Measurements from ENCODE around the gene XXYLT1. TPM values are rescaled to one million over a fixed set of nuclear protein-coding genes. Genes with fewer than 3 reads are reported as not detected.

Gene XXYLT1
- total RNA-seq, 1 donor from 2014 or later, result 22.3 TPM

DNA sequence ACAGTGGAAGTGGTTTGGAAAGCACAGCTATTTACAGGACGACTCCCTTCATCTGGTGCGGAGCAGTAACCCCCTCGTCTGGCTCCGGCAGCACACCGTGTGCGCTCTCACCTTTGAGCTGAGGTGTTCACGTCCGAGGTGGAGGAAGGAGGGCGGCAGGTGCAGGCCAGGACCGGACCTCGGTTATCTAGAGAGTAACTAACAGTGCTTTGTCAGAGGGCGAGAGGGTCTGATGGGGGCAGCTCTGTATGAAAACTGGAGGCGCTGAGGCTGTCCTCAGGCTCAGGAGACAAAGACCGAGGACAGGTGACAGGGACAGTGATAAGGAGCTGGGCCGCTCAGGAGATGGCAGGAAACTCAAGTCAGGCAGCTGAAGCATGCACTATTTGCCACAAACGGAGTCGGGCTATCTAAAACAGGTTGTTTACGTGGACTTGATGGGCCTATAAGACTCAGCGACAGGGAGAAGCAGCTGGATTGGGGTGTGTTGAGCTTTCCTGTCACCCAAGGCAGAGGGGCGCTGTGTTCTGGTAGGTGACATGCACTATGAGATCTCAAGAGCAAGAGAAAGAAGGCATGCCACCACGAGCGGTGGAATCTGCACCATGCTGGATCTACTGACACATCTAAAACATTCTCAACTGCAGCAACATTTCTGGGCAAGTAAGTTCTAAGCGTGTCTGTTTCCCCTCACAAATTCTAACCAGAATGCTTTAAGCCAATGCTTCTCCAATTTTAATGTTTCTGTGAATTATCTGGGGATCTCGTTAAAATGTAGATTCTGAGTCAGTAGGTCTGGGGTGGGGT is 155.2 kb downstream of the XXYLT1 start:
- peaks cover 27% of the 10 kb centered on the region for H3K4me1 Mint-ChIP-seq (ENCODE audit: low read depth, unreplicated experiment)
- H3K36me3 Mint-ChIP-seq (ENCODE audit: unreplicated experiment), result no peaks in the 10 kb centered on the region
- DNase-seq, result no peak
- H3K9me3 Mint-ChIP-seq (ENCODE audit: unreplicated experiment), result peaks cover 6% of the 10 kb centered on the region
- TF ChIP-seq, protein P1, sequence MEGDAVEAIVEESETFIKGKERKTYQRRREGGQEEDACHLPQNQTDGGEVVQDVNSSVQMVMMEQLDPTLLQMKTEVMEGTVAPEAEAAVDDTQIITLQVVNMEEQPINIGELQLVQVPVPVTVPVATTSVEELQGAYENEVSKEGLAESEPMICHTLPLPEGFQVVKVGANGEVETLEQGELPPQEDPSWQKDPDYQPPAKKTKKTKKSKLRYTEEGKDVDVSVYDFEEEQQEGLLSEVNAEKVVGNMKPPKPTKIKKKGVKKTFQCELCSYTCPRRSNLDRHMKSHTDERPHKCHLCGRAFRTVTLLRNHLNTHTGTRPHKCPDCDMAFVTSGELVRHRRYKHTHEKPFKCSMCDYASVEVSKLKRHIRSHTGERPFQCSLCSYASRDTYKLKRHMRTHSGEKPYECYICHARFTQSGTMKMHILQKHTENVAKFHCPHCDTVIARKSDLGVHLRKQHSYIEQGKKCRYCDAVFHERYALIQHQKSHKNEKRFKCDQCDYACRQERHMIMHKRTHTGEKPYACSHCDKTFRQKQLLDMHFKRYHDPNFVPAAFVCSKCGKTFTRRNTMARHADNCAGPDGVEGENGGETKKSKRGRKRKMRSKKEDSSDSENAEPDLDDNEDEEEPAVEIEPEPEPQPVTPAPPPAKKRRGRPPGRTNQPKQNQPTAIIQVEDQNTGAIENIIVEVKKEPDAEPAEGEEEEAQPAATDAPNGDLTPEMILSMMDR (IDR thresholded peaks at IDR 0.05; ENCODE audit: partially characterized antibody, unreplicated experiment), result no peak
- no peak overlapping the region for H3K4me3 Mint-ChIP-seq (ENCODE audit: unreplicated experiment)
- no peaks in the 10 kb centered on the region for H3K27me3 Mint-ChIP-seq (ENCODE audit: unreplicated experiment)
- H3K27ac Mint-ChIP-seq (ENCODE audit: unreplicated experiment), result peak overlapping the region; percentile 7

DNA sequence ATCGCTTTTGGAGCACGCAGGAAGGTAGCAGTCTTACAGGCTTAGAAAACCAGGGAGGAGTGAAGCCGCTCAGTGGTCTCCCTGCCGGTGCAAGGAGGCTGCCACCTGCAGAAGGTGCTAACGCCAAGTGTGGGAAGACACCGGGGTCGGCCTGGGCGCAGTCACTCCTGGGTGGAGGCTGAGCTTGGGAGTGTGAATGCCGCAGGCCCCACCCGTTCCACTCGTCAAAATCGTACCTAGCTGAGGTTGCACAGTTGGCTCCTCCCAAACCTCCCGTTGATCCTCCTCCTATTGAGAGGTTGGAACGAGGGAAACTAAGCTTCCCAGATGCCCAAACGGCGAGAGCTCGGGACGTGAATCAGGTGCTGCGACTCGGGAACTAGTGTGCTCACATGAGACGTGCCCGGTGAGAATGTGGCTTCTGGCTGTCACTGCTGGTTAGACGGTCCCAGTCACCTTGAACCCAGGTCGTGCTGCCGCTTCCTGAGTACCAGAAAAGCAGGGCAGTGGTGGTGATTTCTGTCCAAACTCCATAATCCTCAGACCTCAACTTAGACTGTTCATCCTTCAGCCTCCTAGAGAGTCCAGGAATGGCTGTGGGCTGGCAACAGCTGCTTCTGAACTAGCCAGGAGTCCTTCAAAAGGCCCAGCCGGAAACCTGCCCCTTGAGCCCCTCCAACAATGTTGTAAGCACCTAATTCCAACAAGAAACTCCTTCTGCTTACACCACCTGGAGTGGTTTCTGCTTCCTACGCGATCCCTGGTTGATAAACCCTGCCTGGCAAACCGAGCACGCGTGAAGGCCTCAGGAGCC is 156.0 kb downstream of the XXYLT1 start:
- DNase-seq, result no peak
- Mint-ChIP-seq H3K4me3 (ENCODE audit: unreplicated experiment) (no peak overlapping the region), H3K36me3 (ENCODE audit: unreplicated experiment) (no peaks in the 10 kb centered on the region), H3K27me3 (ENCODE audit: unreplicated experiment) (no peaks in the 10 kb centered on the region), H3K27ac (ENCODE audit: unreplicated experiment) (no peak overlapping the region), H3K9me3 (ENCODE audit: unreplicated experiment) (peaks cover 6% of the 10 kb centered on the region), H3K4me1 (ENCODE audit: low read depth, unreplicated experiment) (peaks cover 27% of the 10 kb centered on the region)
- TF ChIP-seq, protein P1 (IDR thresholded peaks at IDR 0.05; ENCODE audit: partially characterized antibody, unreplicated experiment), result no peak

DNA sequence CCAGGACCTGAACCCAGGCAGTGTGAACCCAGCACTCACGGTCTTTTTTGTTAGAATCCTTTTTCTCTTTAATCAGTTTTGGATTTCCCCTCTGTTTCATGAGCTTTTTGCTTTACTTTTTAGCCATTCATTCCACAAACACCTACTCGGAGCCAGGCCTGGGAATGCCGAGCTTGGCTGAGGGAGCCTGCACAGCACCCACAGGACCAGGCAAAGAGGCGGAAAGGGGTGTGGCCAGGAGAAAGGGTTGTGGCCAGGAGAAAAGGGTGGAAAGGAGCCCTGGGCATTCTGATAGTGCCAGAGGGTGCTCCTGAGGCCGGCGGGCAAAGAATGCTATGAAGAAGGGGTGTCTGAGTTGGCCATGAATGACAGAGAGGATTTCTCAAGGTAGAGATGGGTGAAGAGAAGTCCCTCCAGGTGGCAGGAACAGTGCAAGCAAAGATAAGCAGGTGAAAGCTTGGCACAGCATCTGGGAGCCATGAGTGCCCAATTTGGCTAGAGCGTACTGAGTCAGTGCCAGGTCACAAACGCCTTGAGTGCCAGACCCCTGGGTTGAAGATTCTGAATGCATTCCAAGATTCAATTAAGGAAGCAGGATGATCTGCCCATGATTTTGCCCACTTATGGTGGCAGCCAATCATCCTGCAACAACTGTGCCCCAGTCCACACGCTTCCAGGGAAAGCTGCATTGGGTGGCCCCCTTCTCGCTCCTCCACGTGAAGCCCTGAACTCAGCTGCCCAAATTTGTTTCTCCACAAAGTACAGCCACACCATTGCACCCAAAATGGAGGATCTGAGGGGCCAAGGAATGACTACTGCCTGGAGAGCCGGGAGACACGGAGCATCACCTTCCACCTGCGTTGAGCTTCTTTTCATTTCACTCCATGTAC is 157.2 kb downstream of the XXYLT1 start:
- Mint-ChIP-seq H3K4me3 (ENCODE audit: unreplicated experiment) (no peak overlapping the region), H3K4me1 (ENCODE audit: low read depth, unreplicated experiment) (peaks cover 21% of the 10 kb centered on the region), H3K27ac (ENCODE audit: unreplicated experiment) (no peak overlapping the region), H3K36me3 (ENCODE audit: unreplicated experiment) (no peaks in the 10 kb centered on the region), H3K9me3 (ENCODE audit: unreplicated experiment) (peaks cover 3% of the 10 kb centered on the region), H3K27me3 (ENCODE audit: unreplicated experiment) (no peaks in the 10 kb centered on the region)
- TF ChIP-seq, protein P1 (IDR thresholded peaks at IDR 0.05; ENCODE audit: partially characterized antibody, unreplicated experiment), result no peak
- no peak for DNase-seq

DNA sequence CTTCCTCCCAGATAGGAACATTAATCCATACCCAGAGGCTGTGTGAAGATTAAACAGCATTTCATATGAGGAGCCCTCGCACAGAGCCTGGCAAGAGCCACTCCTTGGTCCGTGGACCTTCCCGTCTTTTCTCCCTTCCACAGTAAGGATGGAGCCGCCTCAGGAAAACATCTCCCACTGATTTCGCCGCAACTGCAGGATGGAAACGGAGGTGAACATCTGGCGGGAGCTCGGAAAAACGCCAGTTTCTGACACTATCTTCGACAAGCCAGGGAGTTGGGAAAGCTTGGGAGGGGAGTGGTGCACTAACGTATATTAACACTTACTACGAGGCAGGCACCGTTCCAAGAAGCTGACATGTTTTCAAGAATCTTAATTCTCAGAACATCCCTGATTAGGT is 157.9 kb downstream of the XXYLT1 start:
- H3K27ac Mint-ChIP-seq (ENCODE audit: unreplicated experiment), result no peak overlapping the region
- H3K36me3 Mint-ChIP-seq (ENCODE audit: unreplicated experiment), result no peaks in the 10 kb centered on the region
- no peaks in the 10 kb centered on the region for H3K27me3 Mint-ChIP-seq (ENCODE audit: unreplicated experiment)
- no peak for DNase-seq
- H3K4me3 Mint-ChIP-seq (ENCODE audit: unreplicated experiment), result no peak overlapping the region
- H3K4me1 Mint-ChIP-seq (ENCODE audit: low read depth, unreplicated experiment), result peaks cover 18% of the 10 kb centered on the region
- H3K9me3 Mint-ChIP-seq (ENCODE audit: unreplicated experiment), result peaks cover 3% of the 10 kb centered on the region
- TF ChIP-seq, protein P1 (IDR thresholded peaks at IDR 0.05; ENCODE audit: partially characterized antibody, unreplicated experiment), result no peak

All from glutamatergic neuron (in vitro differentiated cells).